GM08714 (cell line): Measurements from ENCODE around the gene CATSPERZ.

Source experiments
- H3K4me3 ChIP-seq: fragments of 200-500 bp; sonication (Bioruptor generic); 2 replicates; pipeline ENCODE4 v1.5.1; 2014; ENCODE audit warnings: mild to moderate bottlenecking, low read length, inconsistent platforms
- ZNF274 ChIP-seq: IDR thresholded peaks from 2 replicates; pipeline ENCODE4 v1.6.1; 2012; ENCODE audit warnings: mild to moderate bottlenecking, low read depth, low read length

Gene CATSPERZ

GRCh38 chr11:64299847-64300648, at the start of gene CATSPERZ:
CATSPERZ (plus strand) TSS chr11:64300358; CDS start chr11:64300411, 53 bp downstream.
- no peak within 1 kb of the TSS; the same call in 1 of the 2 replicates for H3K4me3 ChIP-seq

GRCh38 chr11:64250415-64251015, 49.6 kb upstream of the CATSPERZ start:
- no peak overlapping the region; the same call in 1 of the 2 replicates for H3K4me3 ChIP-seq
- TF ChIP-seq ZNF274 = no peak

More at GRCh38 chr11:64299847-64300648, at the start of gene CATSPERZ:
- no peak for TF ChIP-seq ZNF274

GRCh38 chr11:64251016-64251752, 49.0 kb upstream of the CATSPERZ start, which contains the start of gene PLCB3:
PLCB3 (plus strand) TSS chr11:64251530; CDS start chr11:64251650, 120 bp downstream.
- TF ChIP-seq ZNF274 = no peak
- H3K4me3 ChIP-seq = peak within 1 kb of the TSS; percentile 80

GRCh38 chr11:64251753-64252002, 48.5 kb upstream of the CATSPERZ start:
- peak overlapping the region; percentile 80 for H3K4me3 ChIP-seq
- no peak for TF ChIP-seq ZNF274

GRCh38 chr11:64252003-64252872, 47.9 kb upstream of the CATSPERZ start:
- peak overlapping the region; percentile 80 for H3K4me3 ChIP-seq
- TF ChIP-seq ZNF274 = no peak

GRCh38 chr11:64253043-64253442, 47.1 kb upstream of the CATSPERZ start:
- H3K4me3 ChIP-seq = no peak overlapping the region
- TF ChIP-seq ZNF274 = no peak

- no peak for TF ChIP-seq ZNF274
Measured at GRCh38 chr11:64253481-64253880, 46.7 kb upstream of the CATSPERZ start.

GRCh38 chr11:64254326-64254725, 45.8 kb upstream of the CATSPERZ start:
- H3K4me3 ChIP-seq = no peak overlapping the region
- TF ChIP-seq ZNF274 = no peak

More at GRCh38 chr11:64253481-64253880, 46.7 kb upstream of the CATSPERZ start:
- H3K4me3 ChIP-seq = no peak overlapping the region

- no peak for TF ChIP-seq ZNF274
- no peak overlapping the region for H3K4me3 ChIP-seq
Measured at GRCh38 chr11:64255135-64256128, 44.7 kb upstream of the CATSPERZ start.

- TF ChIP-seq ZNF274 = no peak
Measured at GRCh38 chr11:64256300-64256699, 43.9 kb upstream of the CATSPERZ start.

GRCh38 chr11:64258356-64258755, 41.8 kb upstream of the CATSPERZ start:
- no peak overlapping the region for H3K4me3 ChIP-seq
- no peak for TF ChIP-seq ZNF274

More at GRCh38 chr11:64256300-64256699, 43.9 kb upstream of the CATSPERZ start:
- no peak overlapping the region for H3K4me3 ChIP-seq

- no peak for TF ChIP-seq ZNF274
- no peak overlapping the region for H3K4me3 ChIP-seq
Measured at GRCh38 chr11:64258946-64259532, 41.1 kb upstream of the CATSPERZ start.
